ENCODE measurements around the gene LMTK2.
A peak's percentile ranks its signal among the peaks of the same experiment; 100 is the strongest.

LMTK2 gene

DNA sequence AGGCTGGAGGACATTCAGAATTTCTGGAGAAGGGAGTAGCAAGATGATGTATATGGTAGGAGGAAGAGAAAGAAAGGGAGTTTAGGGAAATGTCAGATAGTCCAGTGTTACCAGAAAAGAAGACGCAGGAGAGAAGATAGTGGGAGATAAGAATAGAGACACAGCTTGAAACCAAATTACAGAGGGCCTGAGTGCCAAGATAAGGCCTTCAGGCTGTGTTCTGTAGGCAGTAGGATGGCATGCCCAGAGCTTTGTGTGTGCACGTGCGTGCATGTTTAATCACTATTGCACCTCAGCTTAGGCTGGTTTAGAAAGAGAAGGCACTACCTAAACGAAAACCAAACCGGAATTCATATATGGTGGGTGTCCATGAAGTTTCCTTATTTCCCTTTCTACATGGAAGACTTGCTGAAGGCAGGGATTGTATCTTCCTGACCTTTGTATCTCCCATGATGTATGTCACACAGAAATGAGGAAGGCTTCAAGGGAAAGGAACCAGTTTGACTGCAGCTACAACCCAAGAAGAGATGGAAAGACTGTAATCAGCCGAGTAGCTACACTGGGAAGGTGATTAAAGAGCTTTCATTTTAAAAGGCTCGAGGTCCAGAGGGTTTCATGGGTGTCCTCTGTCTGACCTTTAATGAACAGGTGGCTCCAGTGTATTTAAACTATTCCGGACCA, 68.7 kb downstream of the LMTK2 start:
- TF ChIP-seq, protein P1, sequence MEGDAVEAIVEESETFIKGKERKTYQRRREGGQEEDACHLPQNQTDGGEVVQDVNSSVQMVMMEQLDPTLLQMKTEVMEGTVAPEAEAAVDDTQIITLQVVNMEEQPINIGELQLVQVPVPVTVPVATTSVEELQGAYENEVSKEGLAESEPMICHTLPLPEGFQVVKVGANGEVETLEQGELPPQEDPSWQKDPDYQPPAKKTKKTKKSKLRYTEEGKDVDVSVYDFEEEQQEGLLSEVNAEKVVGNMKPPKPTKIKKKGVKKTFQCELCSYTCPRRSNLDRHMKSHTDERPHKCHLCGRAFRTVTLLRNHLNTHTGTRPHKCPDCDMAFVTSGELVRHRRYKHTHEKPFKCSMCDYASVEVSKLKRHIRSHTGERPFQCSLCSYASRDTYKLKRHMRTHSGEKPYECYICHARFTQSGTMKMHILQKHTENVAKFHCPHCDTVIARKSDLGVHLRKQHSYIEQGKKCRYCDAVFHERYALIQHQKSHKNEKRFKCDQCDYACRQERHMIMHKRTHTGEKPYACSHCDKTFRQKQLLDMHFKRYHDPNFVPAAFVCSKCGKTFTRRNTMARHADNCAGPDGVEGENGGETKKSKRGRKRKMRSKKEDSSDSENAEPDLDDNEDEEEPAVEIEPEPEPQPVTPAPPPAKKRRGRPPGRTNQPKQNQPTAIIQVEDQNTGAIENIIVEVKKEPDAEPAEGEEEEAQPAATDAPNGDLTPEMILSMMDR (IDR thresholded peaks at IDR 0.05; ENCODE audit: insufficient read depth, missing control alignments): no peak
- FAIRE-seq (no peak), DNase-seq (ENCODE audit: insufficient read length, low spot score) (no peak)

DNA sequence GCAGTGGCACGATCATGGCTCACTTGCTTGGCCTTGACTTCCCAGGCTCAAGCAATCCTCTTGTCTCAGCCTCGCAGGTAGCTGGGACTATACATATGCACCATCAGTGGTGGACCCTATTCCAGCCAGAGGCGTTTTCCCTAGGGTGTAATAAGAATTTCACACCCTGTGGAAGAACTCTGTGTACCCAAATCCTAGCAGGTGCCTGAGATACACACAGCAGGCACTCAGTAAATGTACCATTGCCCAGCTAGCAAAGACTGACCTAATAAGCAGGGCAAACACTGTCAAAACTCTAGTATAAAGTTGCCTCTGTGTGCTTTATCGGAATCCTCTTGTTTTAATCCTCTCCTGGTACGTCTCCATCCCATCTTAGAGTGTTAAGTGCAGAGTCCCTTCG, 70.9 kb downstream of the LMTK2 start:
- TF ChIP-seq, protein P1 (IDR thresholded peaks at IDR 0.05; ENCODE audit: insufficient read depth, missing control alignments): no peak
- DNase-seq (ENCODE audit: insufficient read length, low spot score) (peak; percentile 35), FAIRE-seq (no peak)

DNA sequence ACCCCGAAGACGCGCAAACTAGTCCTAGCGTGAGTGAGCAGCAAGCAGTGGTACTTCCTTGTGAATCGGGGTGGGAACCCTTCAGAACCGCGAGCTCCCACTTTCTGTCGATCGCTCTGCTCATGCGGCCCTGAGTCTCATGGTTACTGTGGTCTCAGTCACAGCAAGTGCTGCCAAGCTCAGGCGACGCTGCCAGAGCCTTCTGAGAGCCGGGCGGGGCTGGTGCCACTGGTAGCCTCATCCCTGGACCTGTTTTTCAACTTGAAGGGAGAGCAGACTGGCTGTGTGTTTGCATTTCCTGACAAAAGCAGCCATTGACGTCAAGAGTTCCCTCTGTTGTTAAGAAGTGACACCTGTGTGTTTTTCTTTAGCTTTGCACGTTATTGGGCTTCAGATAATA, 71.7 kb downstream of the LMTK2 start:
- no peak for FAIRE-seq
- TF ChIP-seq, protein P1 (IDR thresholded peaks at IDR 0.05; ENCODE audit: insufficient read depth, missing control alignments): no peak

DNA sequence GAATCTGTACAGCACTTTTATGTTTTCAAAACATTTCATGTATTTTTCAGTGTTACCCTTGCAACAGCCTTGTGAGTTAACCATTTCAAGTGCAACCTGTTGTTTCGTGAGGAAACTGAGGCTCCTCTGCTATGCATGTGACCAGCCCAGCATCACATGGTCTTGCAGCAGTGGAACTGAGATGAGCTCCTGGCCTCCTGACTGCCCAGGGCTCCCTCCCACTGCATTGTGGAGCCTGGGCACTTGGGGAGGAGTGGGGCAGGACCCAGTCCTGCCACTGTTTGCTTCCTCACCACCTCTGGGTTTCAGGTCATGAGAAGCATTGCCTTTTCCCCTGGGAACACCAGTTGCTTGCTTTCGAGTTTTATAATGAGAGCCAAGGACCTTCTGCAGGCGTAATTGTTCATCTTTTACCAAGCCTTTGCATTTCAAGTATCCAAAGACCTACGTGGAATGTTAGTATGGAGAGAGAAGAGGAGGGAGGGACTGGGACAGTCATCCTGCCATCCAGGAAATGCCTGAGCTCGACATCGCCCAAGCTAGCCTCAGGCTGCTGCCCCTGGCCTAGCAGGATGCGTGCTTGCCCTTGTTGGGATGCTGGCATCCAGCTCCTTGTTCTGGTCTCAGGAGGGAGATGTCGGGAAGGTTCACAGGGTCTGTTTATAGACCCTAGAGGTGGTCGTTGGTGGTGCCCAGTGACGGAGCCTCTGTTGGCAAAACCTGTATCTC, 72.3 kb downstream of the LMTK2 start:
- TF ChIP-seq, protein P1 (IDR thresholded peaks at IDR 0.05; ENCODE audit: insufficient read depth, missing control alignments): no peak
- no peak for DNase-seq (ENCODE audit: insufficient read length, low spot score)
- no peak for FAIRE-seq

More for the DNA sequence above, 71.7 kb downstream of the LMTK2 start:
- DNase-seq (ENCODE audit: insufficient read length, low spot score): no peak

DNA sequence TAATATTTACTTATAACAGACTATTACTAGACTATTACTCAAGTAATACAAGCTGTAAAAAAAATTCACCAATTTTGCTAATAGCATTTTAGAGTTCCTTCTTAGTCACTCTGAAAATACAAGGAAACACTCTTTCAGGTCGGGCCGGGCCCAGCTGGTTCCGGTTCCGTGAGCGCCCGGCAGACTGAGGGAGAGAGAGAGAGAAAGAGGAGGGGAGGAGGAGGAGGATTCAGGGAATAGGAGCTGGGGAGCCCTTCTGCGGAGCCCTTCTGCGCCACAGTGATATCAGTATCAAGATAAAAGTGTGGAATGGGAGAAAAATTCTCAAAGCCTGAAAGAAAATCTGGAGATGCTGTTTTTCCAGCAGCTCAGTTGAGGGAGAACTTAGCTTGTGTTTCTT, 74.1 kb downstream of the LMTK2 start:
- TF ChIP-seq, protein P1 (IDR thresholded peaks at IDR 0.05; ENCODE audit: insufficient read depth, missing control alignments): no peak
- DNase-seq (ENCODE audit: insufficient read length, low spot score): no peak
- FAIRE-seq: no peak

DNA sequence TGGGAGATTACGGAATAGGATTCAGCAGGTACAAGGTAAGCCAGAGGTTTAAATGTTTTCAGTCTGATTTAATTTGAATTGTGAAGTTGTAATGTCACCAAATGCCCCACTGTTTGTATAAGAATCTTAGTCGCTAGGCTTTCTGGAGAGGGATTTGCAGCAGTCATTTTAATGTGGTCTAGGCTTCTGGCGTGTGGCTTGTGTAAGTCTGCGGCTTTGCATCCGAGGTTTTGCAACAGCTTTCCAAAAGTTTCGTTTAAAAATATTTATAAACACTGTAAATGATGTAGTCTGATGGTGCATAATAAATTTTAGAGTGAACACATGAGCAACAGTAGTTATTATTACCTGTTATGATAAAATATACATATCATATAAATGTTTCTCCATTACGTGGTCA, 78.4 kb downstream of the LMTK2 start:
- TF ChIP-seq, protein P1 (IDR thresholded peaks at IDR 0.05; ENCODE audit: insufficient read depth, missing control alignments): no peak
- DNase-seq (ENCODE audit: insufficient read length, low spot score) (no peak), FAIRE-seq (no peak)

Measured in D721Med (cell line).